HG03521 (cell line): ENCODE measurements around the gene TECPR1.
A peak's percentile ranks its signal among the peaks of the same experiment; 100 is the strongest.

ENCODE experiments used
- ATAC-seq: cut with Tn5 transposase; IDR thresholded peaks from one replicate; pipeline ENCODE4 v1.9.1; 2021; ENCODE audit warnings: mild to moderate bottlenecking, moderate library complexity; ENCODE audit not compliant: unreplicated experiment

TECPR1 gene, protein sequence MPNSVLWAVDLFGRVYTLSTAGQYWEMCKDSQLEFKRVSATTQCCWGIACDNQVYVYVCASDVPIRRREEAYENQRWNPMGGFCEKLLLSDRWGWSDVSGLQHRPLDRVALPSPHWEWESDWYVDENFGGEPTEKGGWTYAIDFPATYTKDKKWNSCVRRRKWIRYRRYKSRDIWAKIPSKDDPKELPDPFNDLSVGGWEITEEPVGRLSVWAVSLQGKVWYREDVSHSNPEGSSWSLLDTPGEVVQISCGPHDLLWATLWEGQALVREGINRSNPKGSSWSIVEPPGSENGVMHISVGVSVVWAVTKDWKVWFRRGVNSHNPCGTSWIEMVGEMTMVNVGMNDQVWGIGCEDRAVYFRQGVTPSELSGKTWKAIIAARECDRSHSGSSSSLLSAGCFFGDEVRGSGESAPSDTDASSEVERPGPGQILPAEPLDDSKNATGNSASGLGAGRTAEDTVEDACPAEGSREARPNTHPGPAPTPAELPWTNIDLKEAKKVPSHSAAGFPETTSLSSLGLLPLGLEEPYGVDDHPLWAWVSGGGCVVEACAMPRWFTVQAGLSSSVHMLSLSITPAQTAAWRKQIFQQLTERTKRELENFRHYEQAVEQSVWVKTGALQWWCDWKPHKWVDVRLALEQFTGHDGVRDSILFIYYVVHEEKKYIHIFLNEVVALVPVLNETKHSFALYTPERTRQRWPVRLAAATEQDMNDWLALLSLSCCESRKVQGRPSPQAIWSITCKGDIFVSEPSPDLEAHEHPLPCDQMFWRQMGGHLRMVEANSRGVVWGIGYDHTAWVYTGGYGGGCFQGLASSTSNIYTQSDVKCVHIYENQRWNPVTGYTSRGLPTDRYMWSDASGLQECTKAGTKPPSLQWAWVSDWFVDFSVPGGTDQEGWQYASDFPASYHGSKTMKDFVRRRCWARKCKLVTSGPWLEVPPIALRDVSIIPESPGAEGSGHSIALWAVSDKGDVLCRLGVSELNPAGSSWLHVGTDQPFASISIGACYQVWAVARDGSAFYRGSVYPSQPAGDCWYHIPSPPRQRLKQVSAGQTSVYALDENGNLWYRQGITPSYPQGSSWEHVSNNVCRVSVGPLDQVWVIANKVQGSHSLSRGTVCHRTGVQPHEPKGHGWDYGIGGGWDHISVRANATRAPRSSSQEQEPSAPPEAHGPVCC

DNA sequence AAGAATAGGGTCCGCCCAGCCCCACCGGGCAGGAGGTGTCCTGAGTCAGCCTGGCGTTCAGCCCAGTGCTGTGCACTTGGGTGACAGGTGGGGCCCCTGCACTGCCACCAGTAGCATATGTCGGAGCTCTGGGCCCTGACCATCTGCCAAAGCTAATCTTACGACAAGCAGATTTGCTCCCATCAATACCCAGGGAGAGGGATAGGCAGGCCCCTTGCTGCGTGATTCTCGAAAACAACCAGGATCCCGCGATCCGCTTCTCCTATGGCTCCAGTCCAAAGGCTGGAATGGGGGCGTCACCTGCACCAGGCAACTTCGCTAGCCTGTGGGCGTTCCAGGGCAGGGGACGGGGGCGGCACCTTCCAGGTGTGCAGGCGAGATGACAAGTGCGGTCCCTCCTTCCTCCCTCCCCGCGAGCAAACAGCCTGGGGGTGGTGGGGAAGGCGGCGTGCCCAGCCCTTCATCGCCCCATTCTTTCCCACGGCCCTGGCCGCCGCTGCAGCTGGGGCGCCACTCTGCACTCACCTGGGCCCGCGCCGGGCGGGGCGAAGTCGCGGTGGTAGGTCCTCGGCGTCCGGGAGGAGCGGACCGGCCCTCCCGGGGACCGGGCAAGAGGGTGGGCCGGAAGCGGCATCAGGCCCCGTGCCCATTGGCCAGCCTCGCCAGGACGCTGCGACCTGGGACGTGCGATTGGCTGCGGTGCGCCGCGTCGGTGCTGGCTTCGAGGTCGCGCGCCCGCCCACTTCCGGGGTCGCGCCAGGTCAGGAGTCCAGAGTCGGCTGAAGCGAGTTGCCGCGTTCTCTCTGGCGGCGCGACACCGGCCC lies at the start of gene TECPR1:
Gene TECPR1, minus strand, starts transcription at position 632 of the 824 bp plus-strand sequence. CDS start 6,086 bp downstream, outside the sequence.
- ATAC-seq, result peak; percentile 97

DNA sequence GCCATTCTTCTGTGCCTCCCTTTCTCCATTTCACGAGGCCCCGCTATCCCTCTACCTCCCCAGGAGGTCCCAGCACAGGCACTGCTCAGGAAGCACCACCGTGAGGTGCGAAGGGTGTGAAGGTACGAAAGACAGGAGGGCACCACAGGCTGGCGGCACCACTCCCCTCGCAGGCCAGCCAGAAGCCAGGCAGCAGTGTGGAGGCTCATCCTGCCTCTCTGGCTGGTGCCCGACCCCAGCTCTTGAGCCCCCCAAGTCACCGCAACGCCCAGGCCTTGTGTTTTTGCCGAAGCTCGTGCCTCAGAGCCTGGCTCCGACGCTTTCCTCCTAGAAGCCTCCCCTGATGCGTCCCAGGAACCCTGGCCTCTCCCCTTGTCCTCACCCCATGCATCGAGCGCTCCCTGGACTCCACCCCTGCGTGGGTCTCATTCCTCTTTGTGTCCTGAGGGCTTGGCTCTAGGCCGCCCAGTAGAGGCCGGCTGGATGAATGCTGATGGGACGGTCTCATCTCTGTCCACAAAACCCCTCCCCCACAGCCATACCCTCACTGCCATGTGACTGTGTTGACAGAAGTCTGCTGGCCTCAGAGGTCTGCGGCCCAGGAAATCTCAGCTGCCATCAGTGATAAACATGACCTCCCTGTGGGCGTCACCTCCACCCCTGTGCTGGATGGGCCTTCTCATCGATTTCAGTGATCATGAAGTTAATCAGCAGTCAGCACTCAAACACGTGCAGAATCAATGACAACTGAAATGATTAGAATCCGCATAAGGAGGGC lies 48.8 kb upstream of the TECPR1 start:
- ATAC-seq, result no peak

DNA sequence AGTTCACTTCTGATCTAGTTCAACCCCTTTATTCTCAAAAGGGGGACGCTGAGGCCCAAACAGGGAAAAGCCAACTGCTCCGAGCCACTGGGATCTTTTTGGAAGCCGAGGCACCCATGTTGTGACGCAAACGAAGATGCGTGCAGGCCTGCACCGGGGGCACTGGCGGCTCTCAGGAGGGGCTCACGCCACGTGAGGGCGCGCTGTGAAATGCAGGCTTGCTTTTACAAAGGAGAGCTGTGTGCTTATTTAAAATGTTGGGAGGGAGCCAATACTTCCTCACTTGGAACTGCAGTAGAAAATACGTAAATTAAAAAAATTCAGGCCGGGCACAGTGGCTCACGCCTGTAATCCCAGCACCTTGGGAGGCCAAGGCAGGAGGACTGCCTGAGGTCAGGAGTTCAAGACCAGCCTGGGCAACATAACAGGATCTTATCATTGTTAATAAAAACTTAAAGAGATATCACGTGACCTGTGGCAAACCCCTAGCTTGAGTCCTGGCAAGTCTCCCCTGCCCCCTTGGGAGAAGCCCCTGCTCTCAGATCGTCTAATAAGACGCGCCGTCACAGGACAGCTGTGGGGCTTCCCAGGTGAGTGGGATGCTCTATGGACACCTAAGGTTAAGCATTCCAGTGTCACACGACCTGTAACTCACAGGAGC lies 45.7 kb upstream of the TECPR1 start:
- ATAC-seq, result no peak

DNA sequence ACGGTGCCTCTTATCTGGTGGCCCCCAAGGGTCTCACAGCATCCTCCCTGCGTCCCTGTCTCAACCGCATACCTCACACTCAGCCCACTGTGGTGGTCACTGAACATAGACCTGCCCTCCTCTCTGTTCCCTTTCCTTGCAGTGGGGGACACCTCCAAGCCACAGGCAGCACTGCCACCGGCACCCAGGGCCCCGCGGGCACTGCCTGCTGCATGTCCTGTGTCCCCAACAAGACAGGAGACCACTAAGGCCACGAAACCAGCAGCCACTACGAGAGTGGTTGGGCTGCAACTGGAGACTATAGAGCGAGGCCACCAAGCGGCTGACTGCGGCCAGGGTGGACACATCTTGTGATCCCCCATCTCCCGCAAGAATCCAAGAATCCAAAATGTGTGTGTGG lies 44.8 kb upstream of the TECPR1 start:
- no peak for ATAC-seq

DNA sequence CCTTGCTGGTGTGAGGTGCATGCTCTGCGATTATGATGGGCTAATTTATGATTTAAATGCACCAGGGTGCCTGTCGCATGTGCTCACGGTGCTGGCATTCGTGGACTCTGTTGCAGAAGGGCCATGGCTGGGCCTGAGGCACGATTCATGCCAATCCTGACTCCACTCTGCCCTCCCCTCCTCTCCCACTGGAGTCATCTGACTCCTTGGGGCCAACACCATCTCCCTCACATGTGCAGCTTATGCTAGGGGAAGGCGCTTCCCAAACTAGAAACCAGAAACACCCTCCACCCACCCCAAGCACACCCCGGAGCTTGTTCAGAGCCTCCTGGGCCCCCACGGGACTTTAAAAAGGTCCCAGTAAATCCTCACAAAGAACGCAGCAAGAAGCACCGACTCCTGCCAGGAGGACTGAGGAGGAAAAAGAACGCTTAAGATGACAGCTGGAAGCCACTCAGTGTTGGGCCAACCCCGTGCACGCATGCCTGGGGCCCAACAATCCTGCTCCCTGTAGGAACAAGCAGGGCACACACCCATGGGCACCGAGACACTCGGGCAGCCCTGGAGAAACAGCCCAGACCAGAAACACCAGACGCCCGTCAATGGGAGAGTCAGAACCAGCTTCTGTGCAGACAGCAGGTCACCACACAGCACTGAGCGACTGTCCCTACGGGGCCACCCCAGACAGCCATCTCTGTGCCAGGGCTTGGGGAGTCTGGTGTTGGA lies 43.6 kb upstream of the TECPR1 start:
- no peak for ATAC-seq

DNA sequence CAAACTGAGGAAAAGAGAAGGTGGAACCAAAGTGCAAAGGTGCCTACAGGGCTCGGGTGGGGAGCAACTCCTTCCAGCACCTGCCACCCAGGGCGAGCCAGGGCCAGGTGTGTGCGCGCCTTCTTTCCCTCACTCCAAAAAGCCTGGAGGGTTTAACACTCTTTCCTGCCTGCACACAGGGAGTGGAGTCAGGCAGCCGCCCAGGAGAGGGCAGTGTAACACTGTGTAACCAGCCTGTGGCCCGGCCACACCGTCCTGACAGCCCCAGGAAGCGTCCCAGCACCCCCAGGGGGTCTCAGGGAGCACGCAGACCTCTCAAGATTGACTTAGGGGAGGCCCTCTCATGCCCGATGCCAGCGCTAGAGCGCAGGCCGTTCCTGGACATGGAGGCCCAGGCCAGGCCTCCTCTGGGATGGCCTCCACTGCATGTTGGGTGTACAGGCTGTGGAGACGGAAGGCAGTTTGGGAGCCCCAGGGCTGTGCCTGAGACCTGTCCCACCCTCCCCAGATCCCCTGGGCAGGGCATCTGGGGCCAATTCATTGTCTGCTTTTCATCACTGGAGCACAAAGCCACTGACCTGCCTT lies 42.9 kb upstream of the TECPR1 start:
- no peak for ATAC-seq

DNA sequence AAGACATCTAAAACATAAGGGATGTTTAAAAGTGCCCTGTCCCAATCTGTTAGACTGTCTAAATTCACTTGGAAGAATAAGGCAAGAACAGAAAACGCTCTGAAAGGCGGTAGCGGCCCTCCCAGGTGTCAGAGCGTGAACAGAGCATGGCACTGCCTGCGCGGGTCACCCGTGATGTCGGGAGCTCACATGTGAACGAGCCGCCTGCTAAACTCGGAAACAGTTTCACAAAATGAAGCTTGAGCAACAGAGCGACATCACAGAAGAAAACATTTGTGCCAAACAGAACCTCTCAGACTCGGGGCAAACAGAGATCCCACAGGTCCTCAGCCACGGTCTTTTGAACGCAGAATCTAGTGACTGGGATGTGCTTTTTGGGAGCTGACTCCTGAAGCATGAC lies 42.3 kb upstream of the TECPR1 start:
- ATAC-seq, result no peak

DNA sequence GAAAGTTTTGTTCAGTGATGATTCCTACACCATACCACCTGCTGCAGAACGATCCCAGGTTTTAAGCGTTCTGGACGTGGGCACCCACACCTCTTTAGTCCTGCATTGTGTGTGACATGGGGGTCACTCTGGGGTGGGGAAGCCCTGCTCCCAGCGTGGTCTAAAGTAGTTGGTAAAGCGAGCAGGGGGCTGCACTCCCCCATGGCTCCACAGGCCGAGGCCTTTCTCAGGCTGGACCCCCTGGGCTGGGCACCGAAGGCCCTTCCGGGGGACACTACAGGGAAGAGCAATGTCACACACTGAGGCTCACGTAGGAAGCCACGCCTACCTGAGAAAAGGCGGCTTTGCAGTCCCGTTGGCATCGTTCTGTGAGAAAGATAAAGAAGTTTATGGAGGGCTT lies 41.7 kb upstream of the TECPR1 start:
- ATAC-seq, result no peak

DNA sequence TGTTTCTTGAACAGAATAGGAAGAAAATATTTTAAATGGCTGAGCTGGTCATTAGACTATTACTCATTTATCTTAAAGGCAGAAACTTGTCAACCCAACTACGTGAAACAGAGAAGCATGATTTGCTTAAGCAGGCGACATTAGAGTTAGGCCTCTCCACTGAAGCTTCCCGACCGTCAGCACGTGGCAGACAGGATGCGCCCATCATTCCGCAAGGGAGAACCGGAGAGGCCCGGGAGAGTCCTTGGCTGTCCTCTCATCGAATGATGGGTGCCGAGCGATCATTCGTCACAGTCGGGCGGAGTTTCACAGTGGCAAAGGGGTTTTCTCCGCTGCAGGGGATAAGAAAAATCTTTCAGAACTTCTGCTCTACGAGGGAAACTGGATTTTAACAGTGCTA lies 41.2 kb upstream of the TECPR1 start:
- no peak for ATAC-seq

DNA sequence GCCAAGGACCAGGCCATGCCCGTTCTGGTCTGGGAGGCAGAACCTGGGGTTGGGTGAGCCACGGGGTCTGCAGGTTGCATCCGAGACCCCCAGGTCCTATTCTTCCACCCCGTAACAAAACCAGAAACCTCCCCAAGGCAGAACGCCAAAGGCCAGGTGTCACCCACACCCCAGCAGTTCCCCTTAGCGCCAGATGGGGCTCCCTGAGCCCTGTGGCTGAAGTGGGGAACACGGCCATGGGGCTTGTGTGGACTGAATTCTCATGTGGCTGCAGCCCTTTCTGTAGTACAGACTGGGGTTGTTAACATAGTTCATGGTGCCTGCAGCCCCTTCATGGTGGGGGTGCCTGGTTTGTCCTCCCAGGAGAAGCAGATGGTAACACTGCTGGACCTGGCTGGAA lies 39.7 kb upstream of the TECPR1 start:
- ATAC-seq, result no peak

DNA sequence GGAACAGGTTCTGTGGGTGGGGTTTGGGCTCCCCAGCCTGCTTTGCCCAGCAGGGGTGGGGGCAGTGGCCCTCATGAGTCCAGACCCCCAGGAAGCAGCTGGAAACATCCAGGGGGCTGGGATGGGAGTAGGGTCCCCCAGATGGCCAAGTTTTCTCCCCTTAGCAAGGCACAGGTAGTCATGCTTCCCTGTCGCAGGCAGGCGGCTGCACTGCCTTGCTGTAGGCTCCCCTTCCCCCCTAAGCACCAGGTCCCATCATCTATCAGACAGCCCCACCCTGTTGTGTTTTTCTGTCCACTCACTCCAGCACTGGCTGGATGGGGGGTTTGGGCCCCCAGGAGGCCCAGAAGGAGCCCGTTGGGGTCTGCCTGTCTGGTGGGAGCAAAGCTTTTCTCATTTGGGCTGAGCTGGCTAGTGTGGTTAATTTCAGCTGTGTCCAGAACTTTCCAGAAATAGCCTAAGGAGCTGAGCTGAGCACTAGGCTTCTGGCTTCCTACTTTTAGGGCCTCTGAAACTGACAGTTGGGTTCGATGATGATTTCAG lies 37.4 kb upstream of the TECPR1 start:
- ATAC-seq, result no peak

DNA sequence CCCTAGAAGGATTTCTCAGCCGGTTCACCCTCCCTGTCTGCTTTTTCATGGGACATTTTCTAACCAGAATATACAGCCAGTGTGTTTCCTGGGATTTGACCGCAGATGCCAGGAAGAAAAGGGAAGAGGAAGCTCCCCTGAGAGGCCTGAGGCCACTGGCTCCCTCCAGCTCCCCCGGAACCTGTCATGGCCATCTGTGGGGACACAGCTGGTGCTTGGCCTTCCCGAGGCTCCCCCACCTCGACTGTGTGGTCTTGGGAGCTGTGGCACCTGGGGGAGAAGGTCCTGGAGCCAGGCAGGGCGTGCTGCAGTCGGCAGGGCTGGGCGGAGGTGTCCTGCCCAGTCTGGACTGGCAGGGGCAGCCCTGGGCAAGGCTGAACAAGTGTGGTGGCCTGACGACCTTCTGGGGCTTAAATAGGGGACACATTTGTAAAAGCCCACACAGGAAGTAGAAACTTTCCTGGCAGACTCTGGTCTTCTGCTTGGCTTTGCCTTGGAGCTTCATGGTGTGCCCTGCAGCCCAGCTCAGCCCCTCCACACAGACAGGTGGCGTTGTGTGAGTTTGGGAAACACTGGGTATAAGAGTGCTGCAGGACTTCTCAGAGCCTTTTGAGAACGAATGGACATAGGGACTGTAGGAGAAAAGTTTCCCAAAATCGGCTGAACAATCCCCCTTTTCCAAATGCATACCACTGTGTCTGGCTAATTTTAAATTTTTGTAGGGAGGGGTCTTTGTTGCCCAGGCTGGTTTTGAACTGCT lies 36.2 kb upstream of the TECPR1 start:
- ATAC-seq, result no peak

DNA sequence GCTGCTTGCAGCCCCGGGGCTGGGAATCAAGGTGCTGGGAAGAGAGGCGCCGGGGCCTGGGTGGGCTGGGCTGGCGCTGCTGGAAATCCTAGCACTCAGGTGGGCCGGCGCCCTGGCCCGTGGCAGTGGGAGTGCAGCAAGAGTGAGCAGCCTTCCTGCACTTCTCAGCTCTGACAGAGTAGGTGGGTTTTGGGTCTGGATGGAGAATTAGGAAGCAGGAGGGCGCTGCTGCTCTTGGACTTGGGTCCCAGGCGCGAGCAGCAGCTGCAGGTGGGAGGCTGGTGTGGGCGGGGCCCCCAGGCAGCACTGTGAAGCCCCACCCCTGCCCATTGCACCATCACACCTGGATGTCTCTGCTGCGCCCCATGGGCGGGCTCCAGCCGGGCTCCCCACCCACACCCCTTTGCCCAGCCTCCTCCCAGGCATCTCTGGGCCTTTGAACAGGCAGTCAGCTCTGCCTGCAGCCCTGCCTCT lies 35.5 kb upstream of the TECPR1 start:
- ATAC-seq, result no peak

DNA sequence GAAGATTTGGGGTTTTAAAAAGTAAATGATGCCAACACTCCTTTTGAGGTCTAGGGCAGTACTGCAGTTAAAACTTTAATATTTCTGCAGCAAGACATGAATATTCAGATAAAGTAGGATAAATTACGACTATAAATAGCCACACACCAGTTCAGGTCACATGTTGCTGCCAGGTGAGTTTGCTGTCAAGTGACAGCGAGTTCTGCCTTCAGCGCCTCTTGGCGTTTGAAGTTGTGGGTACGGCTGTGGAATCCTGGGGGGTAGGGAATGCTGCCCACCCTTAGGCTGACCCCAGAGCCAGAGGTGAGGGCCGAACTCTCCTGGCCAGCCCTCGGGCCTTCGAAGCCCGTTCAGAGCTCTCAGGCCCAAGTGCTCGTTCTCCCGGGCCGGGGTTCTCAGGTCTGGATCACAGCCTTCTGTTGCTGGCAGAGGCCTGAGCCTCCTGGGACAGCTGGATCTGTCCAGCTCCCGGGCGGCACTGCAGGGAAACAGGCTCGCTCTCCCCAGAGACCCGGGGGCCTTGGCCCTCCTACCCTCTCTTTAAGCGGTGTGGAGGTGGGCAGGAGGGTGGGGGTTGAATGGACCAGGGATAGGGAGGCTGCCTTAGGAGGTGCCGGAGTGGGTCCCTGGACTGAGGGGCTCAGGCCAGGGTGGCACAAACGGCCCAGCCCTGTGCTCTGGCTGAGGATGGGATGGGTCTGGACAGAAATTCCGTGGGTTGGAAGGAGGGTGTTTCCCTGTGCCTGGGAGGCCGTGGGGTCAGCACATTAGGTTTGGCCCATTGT lies 34.9 kb upstream of the TECPR1 start:
- ATAC-seq, result no peak

DNA sequence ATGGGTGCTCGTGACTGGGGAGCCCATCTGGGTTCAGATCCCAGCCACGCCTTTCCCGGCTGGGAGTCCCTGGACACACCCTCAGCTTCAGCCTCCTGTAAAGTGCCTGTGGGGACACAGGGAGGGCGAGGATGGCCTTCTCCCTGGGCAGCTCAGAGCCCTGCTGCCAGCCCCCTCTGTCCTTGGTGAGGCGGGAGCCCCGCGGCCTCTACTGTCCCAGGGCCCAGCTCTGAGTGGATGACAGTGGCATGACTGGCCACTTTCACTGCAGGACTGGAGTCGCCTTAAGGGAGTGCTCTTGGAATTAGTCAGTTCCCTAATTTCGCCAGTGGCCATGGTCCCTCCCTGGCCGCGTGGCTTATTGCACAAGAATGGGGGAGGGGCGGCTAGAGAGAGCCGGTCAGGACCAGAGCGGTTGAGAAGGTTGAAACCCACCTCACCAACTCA lies 34.1 kb upstream of the TECPR1 start:
- ATAC-seq, result no peak
